Measurements from ENCODE around the gene FEM1C. TPM values are rescaled to one million over a fixed set of nuclear protein-coding genes. Genes with fewer than 3 reads are reported as not detected.
A peak's percentile ranks its signal among the peaks of the same experiment; 100 is the strongest.

The FEM1C gene
- total and polyA plus RNA-seq, 10 donors, result 3.1 to 22.7 (median 16.9) TPM

- H3K9me3 ChIP-seq, result no peaks in the 10 kb centered on the region
- intact Hi-C loops (cut with DNase I; ENCODE audit: low total_unique reads), result no loop called here
- H3K36me3 ChIP-seq, result no peaks in the 10 kb centered on the region
- DNase-seq, result no peak
- no peak for TF ChIP-seq POLR2AphosphoS5 (IDR thresholded peaks at IDR 0.05)
- no peak for TF ChIP-seq POLR2A (IDR thresholded peaks at IDR 0.05)
- TF ChIP-seq, protein P1, sequence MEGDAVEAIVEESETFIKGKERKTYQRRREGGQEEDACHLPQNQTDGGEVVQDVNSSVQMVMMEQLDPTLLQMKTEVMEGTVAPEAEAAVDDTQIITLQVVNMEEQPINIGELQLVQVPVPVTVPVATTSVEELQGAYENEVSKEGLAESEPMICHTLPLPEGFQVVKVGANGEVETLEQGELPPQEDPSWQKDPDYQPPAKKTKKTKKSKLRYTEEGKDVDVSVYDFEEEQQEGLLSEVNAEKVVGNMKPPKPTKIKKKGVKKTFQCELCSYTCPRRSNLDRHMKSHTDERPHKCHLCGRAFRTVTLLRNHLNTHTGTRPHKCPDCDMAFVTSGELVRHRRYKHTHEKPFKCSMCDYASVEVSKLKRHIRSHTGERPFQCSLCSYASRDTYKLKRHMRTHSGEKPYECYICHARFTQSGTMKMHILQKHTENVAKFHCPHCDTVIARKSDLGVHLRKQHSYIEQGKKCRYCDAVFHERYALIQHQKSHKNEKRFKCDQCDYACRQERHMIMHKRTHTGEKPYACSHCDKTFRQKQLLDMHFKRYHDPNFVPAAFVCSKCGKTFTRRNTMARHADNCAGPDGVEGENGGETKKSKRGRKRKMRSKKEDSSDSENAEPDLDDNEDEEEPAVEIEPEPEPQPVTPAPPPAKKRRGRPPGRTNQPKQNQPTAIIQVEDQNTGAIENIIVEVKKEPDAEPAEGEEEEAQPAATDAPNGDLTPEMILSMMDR (IDR thresholded peaks at IDR 0.05 in 8 of 11, conservative IDR thresholded peaks at IDR 0.05 in 3 of 11), result no peak
- H3K27ac ChIP-seq, result no peak overlapping the region
- no peaks in the 10 kb centered on the region for H3K27me3 ChIP-seq (replicated peaks in 1 of 7)
- H3K4me1 ChIP-seq, result peaks cover 0 to 15% (median 0%) of the 10 kb centered on the region in 6 donors
- no peak overlapping the region for H3K4me3 ChIP-seq
Measured at GRCh38 chr5:115559524-115559923, 14.9 kb upstream of the FEM1C start.

- WGBS, 5 donors, result 83 to 92% (median 91%) methylated on average over 4 of the region's 4 CpGs
Measured at GRCh38 chr5:115558388-115558956, 13.9 kb upstream of the FEM1C start.

DNA sequence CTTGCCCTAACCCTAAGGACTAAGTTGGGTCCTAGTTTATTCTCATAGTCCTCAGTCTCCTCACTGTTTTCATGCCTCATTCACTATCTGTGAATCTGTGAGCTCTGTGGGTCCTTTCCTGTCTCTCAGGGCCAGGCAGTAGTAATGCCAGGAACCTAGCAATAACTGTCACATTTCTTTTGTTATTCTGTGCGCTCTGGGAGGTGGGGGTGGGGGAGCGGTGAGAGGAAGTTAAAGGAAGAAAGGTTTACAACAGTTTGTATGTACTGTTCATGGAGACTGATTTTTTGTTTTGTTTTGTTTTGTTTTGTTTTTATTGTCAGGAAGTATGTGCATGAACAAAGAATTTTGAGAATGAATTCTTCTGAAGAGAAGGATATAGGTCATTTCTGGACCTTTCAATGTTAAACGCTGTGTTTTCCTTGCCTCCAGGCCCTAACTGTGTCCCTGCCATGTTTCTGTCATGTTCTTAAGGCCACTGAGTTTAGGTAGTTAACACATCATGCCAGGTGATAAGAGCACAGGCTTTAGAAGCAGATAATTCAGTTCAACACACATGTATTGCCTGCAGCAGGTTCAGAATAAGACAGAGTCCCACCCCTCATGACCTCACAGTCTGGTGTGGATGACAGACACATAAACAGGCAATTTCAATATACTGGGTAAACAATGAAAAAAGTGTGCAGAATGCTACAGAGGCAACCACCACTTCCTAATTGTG lies 13.3 kb upstream of the FEM1C start:
- TF ChIP-seq, protein P1 (IDR thresholded peaks at IDR 0.05 in 8 of 11, conservative IDR thresholded peaks at IDR 0.05 in 3 of 11), result no peak
- no peak for TF ChIP-seq POLR2AphosphoS5 (IDR thresholded peaks at IDR 0.05)
- TF ChIP-seq POLR2A (IDR thresholded peaks at IDR 0.05), result no peak
- H3K27ac ChIP-seq, result peak overlapping the region in 2 of 8 donors; percentile 23 to 26
- 34 to 53% (median 40%) methylated on average over 3 of the region's 3 CpGs for WGBS, 5 donors
- no peak for DNase-seq
- peaks cover 0 to 15% (median 0%) of the 10 kb centered on the region in 6 donors for H3K4me1 ChIP-seq
- no peaks in the 10 kb centered on the region for H3K36me3 ChIP-seq
- H3K4me3 ChIP-seq, result no peak overlapping the region
- intact Hi-C loops (cut with DNase I; ENCODE audit: low total_unique reads), result no loop called here
- H3K9me3 ChIP-seq, result no peaks in the 10 kb centered on the region
- H3K27me3 ChIP-seq (replicated peaks in 1 of 7), result no peaks in the 10 kb centered on the region

More at GRCh38 chr5:115558388-115558956, 13.9 kb upstream of the FEM1C start:
- TF ChIP-seq POLR2AphosphoS5 (IDR thresholded peaks at IDR 0.05) (no peak), POLR2A (IDR thresholded peaks at IDR 0.05) (no peak)
- TF ChIP-seq, protein P1 (IDR thresholded peaks at IDR 0.05 in 8 of 11, conservative IDR thresholded peaks at IDR 0.05 in 3 of 11), result no peak
- no peak overlapping the region for H3K4me3 ChIP-seq
- H3K9me3 ChIP-seq, result no peaks in the 10 kb centered on the region
- H3K4me1 ChIP-seq, result peaks cover 0 to 15% (median 0%) of the 10 kb centered on the region in 6 donors
- no peaks in the 10 kb centered on the region for H3K27me3 ChIP-seq (replicated peaks in 1 of 7)
- H3K36me3 ChIP-seq, result no peaks in the 10 kb centered on the region
- DNase-seq, result no peak
- intact Hi-C loops (cut with DNase I; ENCODE audit: low total_unique reads), result no loop called here
- peak overlapping the region in 2 of 8 donors; percentile 23 to 26 for H3K27ac ChIP-seq

GRCh38 chr5:115556276-115556675 lies 11.7 kb upstream of the FEM1C start:
- no peak for TF ChIP-seq POLR2A (IDR thresholded peaks at IDR 0.05)
- TF ChIP-seq POLR2AphosphoS5 (IDR thresholded peaks at IDR 0.05), result no peak
- TF ChIP-seq, protein P1 (IDR thresholded peaks at IDR 0.05 in 8 of 11, conservative IDR thresholded peaks at IDR 0.05 in 3 of 11), result no peak
- 87 to 100% (median 91%) methylated on average over 2 of the region's 2 CpGs for WGBS, 5 donors

More at GRCh38 chr5:115556276-115556675, 11.7 kb upstream of the FEM1C start:
- Histone ChIP-seq H3K36me3 (no peaks in the 10 kb centered on the region), H3K27ac (no peak overlapping the region), H3K4me1 (peaks cover 0 to 15% (median 0%) of the 10 kb centered on the region in 6 donors), H3K4me3 (no peak overlapping the region), H3K9me3 (no peaks in the 10 kb centered on the region), H3K27me3 (replicated peaks in 1 of 7) (no peaks in the 10 kb centered on the region)
- intact Hi-C loops (cut with DNase I; ENCODE audit: low total_unique reads), result no loop called here
- DNase-seq, result no peak

All from spleen (tissue), 11 donors.